K562 (cell line): ENCODE measurements around the gene SAE1. TPM values are rescaled to one million over a fixed set of nuclear protein-coding genes. Genes with fewer than 3 reads are reported as not detected.

Experiments used
- AFF1 ChIP-seq, 2 experiments: fragments of 450-650 bp; IDR thresholded peaks; 2 replicates each; pipeline ENCODE4 v1.6.1; 2018; ENCODE audit warnings: mild to moderate bottlenecking in 2 of 2, low read depth in 1 of 2; ENCODE audit not compliant: partially characterized antibody in 2 of 2
- ARHGAP35 ChIP-seq: fragments of 450-650 bp; IDR thresholded peaks from 2 replicates; pipeline ENCODE4 v1.6.1; 2018; ENCODE audit not compliant: partially characterized antibody
- ATF7 ChIP-seq: fragments of 450-650 bp; IDR thresholded peaks from 2 replicates; pipeline ENCODE4 v1.7.1; 2014; ENCODE audit warnings: mild to moderate bottlenecking, moderate library complexity
- BRF2 ChIP-seq: IDR thresholded peaks from 3 replicates; pipeline ENCODE4 v1.6.1; 2011; ENCODE audit warnings: borderline replicate concordance, mild to moderate bottlenecking; ENCODE audit not compliant: insufficient read length, insufficient read depth
- CREB3 ChIP-seq: fragments of 450-650 bp; conservative IDR thresholded peaks from 2 replicates; pipeline ENCODE4 v1.6.1; 2016; ENCODE audit warnings: missing genetic modification characterization, low read depth, mild to moderate bottlenecking, missing compliant biosample characterization, moderate library complexity
- CXXC5 ChIP-seq: fragments of 250-450 bp; sonication (Bioruptor Pico); IDR thresholded peaks from 2 replicates; pipeline ENCODE4 v1.8.0; 2022; ENCODE audit warnings: inconsistent platforms, mild to moderate bottlenecking, moderate library complexity
- DNMT1 ChIP-seq: fragments of 450-650 bp; IDR thresholded peaks from 2 replicates; pipeline ENCODE4 v1.6.1; 2016; ENCODE audit warnings: antibody characterized with exemption, mild to moderate bottlenecking
- GATAD2B ChIP-seq: fragments of 450-650 bp; IDR thresholded peaks from 2 replicates; pipeline ENCODE4 v1.6.1; 2017; ENCODE audit warnings: mild to moderate bottlenecking, borderline replicate concordance
- KDM1A ChIP-seq, 2 experiments: fragments of 450-650 bp; IDR thresholded peaks; 2 replicates each; pipeline ENCODE4 v1.6.1; 2016; ENCODE audit warnings: mild to moderate bottlenecking in 2 of 2
- MEF2D ChIP-seq: conservative IDR thresholded peaks from 2 replicates; pipeline ENCODE4 v1.6.1; 2016; ENCODE audit warnings: low read depth, missing genetic modification characterization, missing compliant biosample characterization
- RERE ChIP-seq: sonication (generic); formaldehyde crosslinking; IDR thresholded peaks from 2 replicates; pipeline ENCODE4 v1.8.0; 2023; ENCODE audit warnings: missing genetic modification reagents, mild to moderate bottlenecking, borderline replicate concordance
- TSC22D4 ChIP-seq: fragments of 450-650 bp; IDR thresholded peaks from 2 replicates; pipeline ENCODE4 v1.6.1; 2016; ENCODE audit warnings: missing genetic modification characterization, missing biosample characterization, control low read depth
- ZBTB17 ChIP-seq: fragments of 450-650 bp; formaldehyde crosslinking; IDR thresholded peaks from 2 replicates; pipeline ENCODE4 v1.4.0; 2020; ENCODE audit warnings: mild to moderate bottlenecking
- ZNF740 ChIP-seq, 3 experiments: fragments of 200-800 bp in 1 of 3; sonication (Bioruptor generic) in 1 of 3; sonication (generic) in 1 of 3; formaldehyde crosslinking in 1 of 3; IDR thresholded peaks; 2 replicates each; pipeline versions ENCODE4 v1.6.1 to v1.8.0; 2016 to 2022; ENCODE audit warnings: mild to moderate bottlenecking in 2 of 3, missing compliant biosample characterization in 2 of 3, missing genetic modification characterization in 2 of 3, missing genetic modification reagents in 1 of 3
- polyA plus RNA-seq, 8 experiments: library from polyadenylated mRNA; depleted of rRNA in 4 of 8; stranded (reverse) in 5 of 8; unstranded in 3 of 8; fragments of >200 nt; fragmentation: Nextera tagmentation in 2 of 8; fragmentation: Illumina TruSeq in 1 of 8; extraction: Ambion mirVana in 2 of 8; extraction: Trizol in 1 of 8; gene quantifications; 2 replicates each; pipeline versions ENCODE4 v1.2.1 to v1.2.3, GENCODE V29; 2011 to 2014; ENCODE audit warnings: inconsistent platforms in 1 of 8, missing spikeins in 1 of 8
- total RNA-seq, 7 experiments: library from RNA; depleted of rRNA in 6 of 7; stranded (reverse); fragments of >200 nt in 6 of 7; fragmentation: Illumina TruSeq in 2 of 7; extraction: Trizol in 2 of 7; gene quantifications; 2 replicates each; pipeline versions ENCODE4 v1.2.1 to v1.2.3, GENCODE V29; 2011 to 2021; ENCODE audit warnings: low replicate concordance in 1 of 7

The SAE1 gene
- total and polyA plus RNA-seq, 9 of the 15 experiments (the other 6 are each of a cell fraction or from before 2014, with no cell fraction given), result 82.8 to 299 (median 217) TPM

- TF ChIP-seq DNMT1, result peak; percentile 76; the same call in 1 of the 2 replicates
- peak; percentile 56 to 77; a peak in 3 of 4 replicates for TF ChIP-seq KDM1A (IDR thresholded peaks at IDR 0.05)
- no peak for TF ChIP-seq CXXC5 (CRISPR knock-in tag)
- 0 out of 2 replicates have a peak, but pooled peaks have one; percentile 26 for TF ChIP-seq CREB3 (tag)
- TF ChIP-seq BRF2, result no peak
- no peak for TF ChIP-seq TSC22D4 (tag)
- TF ChIP-seq ATF7, result no peak
- no peak for TF ChIP-seq GATAD2B
- TF ChIP-seq MEF2D (tag), result peak; percentile 74; the same call in 1 of the 2 replicates
- TF ChIP-seq RERE (CRISPR knock-in tag), result no peak
- peak; percentile 1; the same call in 1 of the 2 replicates for TF ChIP-seq ZBTB17
- no peak for TF ChIP-seq ZNF740 (CRISPR knock-in tag; IDR thresholded peaks at IDR 0.05)
- TF ChIP-seq ZNF740 (tag; IDR thresholded peaks at IDR 0.05), result peak in 1 of 2 experiments; percentile 62; a peak in 1 of 4 replicates
- peak; percentile 24 for TF ChIP-seq ARHGAP35
- peak in 1 of 2 experiments; percentile 52 for TF ChIP-seq AFF1 (IDR thresholded peaks at IDR 0.05; ENCODE audit: low read depth in 1 of 2, partially characterized antibody in 2 of 2)
Measured at GRCh38 chr19:47130120-47130588, 481 bp upstream of the SAE1 start (continued).
